ENCODE measurements around the gene THSD4.
"Not testable (repeated sequence)": the region's sequence is repeated elsewhere in the genome, so short reads cannot be mapped to it uniquely, and the experiment has no call there.

Gene THSD4

GRCh38 chr15:71168166-71168834 lies 53.0 kb downstream of the THSD4 start:
- no peak for DNase-seq
- H3K4me1 ChIP-seq (ENCODE audit: low read length): no peaks in the 10 kb centered on the region

GRCh38 chr15:71170163-71170562 lies 54.9 kb downstream of the THSD4 start:
- Histone ChIP-seq H3K36me3 (replicated peaks; ENCODE audit: insufficient read depth, low read length) (no peaks in the 10 kb centered on the region), H3K27ac (ENCODE audit: low read length) (no peak overlapping the region), H3K9ac (ENCODE audit: low read length) (no peak overlapping the region), H3K27me3 (replicated peaks; ENCODE audit: insufficient read depth, low read length) (no peaks in the 10 kb centered on the region), H3K9me2 (replicated peaks; ENCODE audit: insufficient read depth, low read length) (no peaks in the 10 kb centered on the region), H2AFZ (ENCODE audit: low read length) (no peak overlapping the region), H3K4me3 (ENCODE audit: low read length) (no peak overlapping the region), H3K4me2 (ENCODE audit: low read depth, low read length) (no peak overlapping the region), H3K9me3 (replicated peaks; ENCODE audit: insufficient read depth, low read length) (no peaks in the 10 kb centered on the region), H3K79me2 (ENCODE audit: low read length) (no peaks in the 10 kb centered on the region), H4K20me1 (ENCODE audit: insufficient read depth, low read length) (no peaks in the 10 kb centered on the region), H3F3A (ENCODE audit: insufficient read depth, low read length) (no peaks in the 10 kb centered on the region), H3K4me1 (ENCODE audit: low read length) (no peaks in the 10 kb centered on the region)
- no peak for DNase-seq
- TF ChIP-seq EZH2phosphoT487 (IDR thresholded peaks at IDR 0.05; ENCODE audit: low read length) (no peak), CTCF (IDR thresholded peaks at IDR 0.05; ENCODE audit: low read length) (no peak), EZH2 (optimal IDR thresholded peaks at IDR 0.05; ENCODE audit: low read depth, low read length) (no peak)

More at GRCh38 chr15:71168166-71168834, 53.0 kb downstream of the THSD4 start:
- Histone ChIP-seq H3K4me2 (ENCODE audit: low read depth, low read length) (no peak overlapping the region), H3K27me3 (replicated peaks; ENCODE audit: insufficient read depth, low read length) (no peaks in the 10 kb centered on the region), H3K9me3 (replicated peaks; ENCODE audit: insufficient read depth, low read length) (no peaks in the 10 kb centered on the region), H3F3A (ENCODE audit: insufficient read depth, low read length) (no peaks in the 10 kb centered on the region), H3K36me3 (replicated peaks; ENCODE audit: insufficient read depth, low read length) (no peaks in the 10 kb centered on the region), H2AFZ (ENCODE audit: low read length) (no peak overlapping the region), H3K9me2 (replicated peaks; ENCODE audit: insufficient read depth, low read length) (no peaks in the 10 kb centered on the region), H3K4me3 (ENCODE audit: low read length) (no peak overlapping the region), H4K20me1 (ENCODE audit: insufficient read depth, low read length) (no peaks in the 10 kb centered on the region), H3K27ac (ENCODE audit: low read length) (no peak overlapping the region), H3K79me2 (ENCODE audit: low read length) (no peaks in the 10 kb centered on the region), H3K9ac (ENCODE audit: low read length) (no peak overlapping the region)
- TF ChIP-seq EZH2 (optimal IDR thresholded peaks at IDR 0.05; ENCODE audit: low read depth, low read length) (no peak), CTCF (IDR thresholded peaks at IDR 0.05; ENCODE audit: low read length) (no peak), EZH2phosphoT487 (IDR thresholded peaks at IDR 0.05; ENCODE audit: low read length) (no peak)

GRCh38 chr15:71171195-71171594 lies 55.9 kb downstream of the THSD4 start:
- Histone ChIP-seq H3K36me3 (replicated peaks; ENCODE audit: insufficient read depth, low read length) (no peaks in the 10 kb centered on the region), H3K27ac (ENCODE audit: low read length) (no peak overlapping the region), H3K9ac (ENCODE audit: low read length) (no peak overlapping the region), H3K4me2 (ENCODE audit: low read depth, low read length) (no peak overlapping the region), H3K9me3 (replicated peaks; ENCODE audit: insufficient read depth, low read length) (no peaks in the 10 kb centered on the region), H3K27me3 (replicated peaks; ENCODE audit: insufficient read depth, low read length) (no peaks in the 10 kb centered on the region), H3F3A (ENCODE audit: insufficient read depth, low read length) (no peaks in the 10 kb centered on the region), H4K20me1 (ENCODE audit: insufficient read depth, low read length) (no peaks in the 10 kb centered on the region), H2AFZ (ENCODE audit: low read length) (no peak overlapping the region), H3K4me1 (ENCODE audit: low read length) (no peaks in the 10 kb centered on the region), H3K79me2 (ENCODE audit: low read length) (no peaks in the 10 kb centered on the region), H3K4me3 (ENCODE audit: low read length) (no peak overlapping the region), H3K9me2 (replicated peaks; ENCODE audit: insufficient read depth, low read length) (no peaks in the 10 kb centered on the region)
- TF ChIP-seq EZH2phosphoT487 (IDR thresholded peaks at IDR 0.05; ENCODE audit: low read length) (no peak), EZH2 (optimal IDR thresholded peaks at IDR 0.05; ENCODE audit: low read depth, low read length) (no peak), CTCF (IDR thresholded peaks at IDR 0.05; ENCODE audit: low read length) (no peak)
- no peak for DNase-seq

- not testable (repeated sequence) for H3K36me3 ChIP-seq (replicated peaks; ENCODE audit: insufficient read depth, low read length); H3K4me2 ChIP-seq (ENCODE audit: low read depth, low read length); H3F3A ChIP-seq (ENCODE audit: insufficient read depth, low read length); H3K27ac ChIP-seq (ENCODE audit: low read length); H3K4me1 ChIP-seq (ENCODE audit: low read length); H4K20me1 ChIP-seq (ENCODE audit: insufficient read depth, low read length); H3K4me3 ChIP-seq (ENCODE audit: low read length); H3K27me3 ChIP-seq (replicated peaks; ENCODE audit: insufficient read depth, low read length); H3K9me3 ChIP-seq (replicated peaks; ENCODE audit: insufficient read depth, low read length); DNase-seq; H2AFZ ChIP-seq (ENCODE audit: low read length); H3K9me2 ChIP-seq (replicated peaks; ENCODE audit: insufficient read depth, low read length); H3K9ac ChIP-seq (ENCODE audit: low read length); H3K79me2 ChIP-seq (ENCODE audit: low read length)
Observed at GRCh38 chr15:71174360-71174759, 59.1 kb downstream of the THSD4 start.

Measured in MM.1S (cell line).